HUES6 (cell line): Measurements from ENCODE around the gene AOPEP.

Source experiments
- H3K27ac ChIP-seq: 2 replicates; pipeline ENCODE4 v1.7.0; 2013; ENCODE audit warnings: low read depth, mild to moderate bottlenecking, low read length, inconsistent platforms
- H3K27me3 ChIP-seq: 2 replicates; pipeline ENCODE4 v1.6.1; 2013; ENCODE audit warnings: low read length; ENCODE audit not compliant: control insufficient read depth, insufficient read depth
- H3K36me3 ChIP-seq: 2 replicates; pipeline ENCODE4 v1.6.1; 2013; ENCODE audit warnings: low read length; ENCODE audit not compliant: control insufficient read depth, insufficient read depth
- H3K4me1 ChIP-seq: 2 replicates; pipeline ENCODE4 v1.6.1; 2013; ENCODE audit warnings: low read length; ENCODE audit not compliant: control insufficient read depth, insufficient read depth
- H3K4me3 ChIP-seq: 2 replicates; pipeline ENCODE4 v1.5.1; 2013; ENCODE audit warnings: low read depth, low read length
- H3K9ac ChIP-seq: one replicate; pipeline ENCODE4 v1.6.1; 2013; ENCODE audit warnings: mild to moderate bottlenecking, low read length
- H3K9me3 ChIP-seq: 2 replicates; pipeline ENCODE4 v1.6.1; 2013; ENCODE audit warnings: low read depth, low read length; ENCODE audit not compliant: control insufficient read depth, insufficient read depth

AOPEP gene

DNA sequence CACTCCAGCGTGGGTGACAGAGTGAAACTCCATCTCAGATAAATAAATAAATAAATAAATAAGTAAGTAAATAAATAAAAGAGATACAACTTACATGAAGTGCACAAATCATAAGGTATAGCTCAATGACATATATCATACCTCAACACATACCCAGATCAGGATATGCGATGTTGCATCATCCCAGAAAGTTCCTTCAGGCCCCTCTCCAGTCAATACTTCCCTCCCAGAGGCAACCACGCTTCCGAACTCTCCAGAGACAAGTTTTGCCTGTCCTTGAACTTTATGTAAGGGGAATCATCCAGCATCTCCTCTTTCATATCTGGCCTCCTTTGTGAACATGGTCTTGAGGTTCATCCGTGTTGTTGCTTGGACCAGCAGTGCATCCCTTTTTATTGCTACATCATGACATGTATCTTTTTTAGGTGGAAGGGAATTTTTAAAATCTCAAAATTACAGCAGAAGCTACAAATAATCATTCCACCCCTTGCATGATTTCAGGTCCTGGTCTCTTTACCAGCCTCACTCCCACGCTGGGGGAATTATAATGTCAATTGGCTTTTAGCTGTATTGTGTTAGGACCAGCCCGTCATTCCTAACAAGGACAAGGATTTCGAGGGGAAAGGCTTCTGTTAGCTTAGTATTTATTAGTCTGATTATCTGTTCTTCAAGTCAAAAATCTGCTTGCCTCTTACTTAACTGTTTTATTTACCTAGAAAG is 32.9 kb upstream of the AOPEP start:
- no peak overlapping the region for H3K4me3 ChIP-seq
- H3K36me3 ChIP-seq, result no peaks in the 10 kb centered on the region
- H3K4me1 ChIP-seq, result peaks cover 18% of the 10 kb centered on the region; the same call in 1 of the 2 replicates
- H3K27ac ChIP-seq, result no peak overlapping the region
- H3K9ac ChIP-seq, result no peak overlapping the region
- no peaks in the 10 kb centered on the region for H3K27me3 ChIP-seq
- no peaks in the 10 kb centered on the region for H3K9me3 ChIP-seq

DNA sequence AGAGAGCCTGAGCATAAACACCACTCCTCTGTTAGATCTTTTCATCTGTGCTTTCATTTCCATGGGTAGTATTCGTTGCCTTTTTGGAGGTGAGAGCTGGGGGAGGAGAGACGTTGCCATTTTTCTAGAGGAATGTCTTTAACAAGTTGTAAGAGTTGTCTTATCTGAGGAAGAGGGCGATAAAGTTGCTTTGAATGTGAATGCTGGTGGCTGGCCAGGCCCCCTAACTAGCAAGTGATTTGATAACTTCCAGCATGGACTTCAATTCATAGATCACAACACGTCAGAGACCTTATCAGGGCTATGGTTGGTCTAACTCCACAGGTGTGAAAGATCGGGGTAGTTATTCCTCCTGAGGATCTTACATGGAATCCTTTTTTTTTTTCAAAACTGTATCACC is 30.0 kb upstream of the AOPEP start:
- no peak overlapping the region for H3K4me3 ChIP-seq
- no peaks in the 10 kb centered on the region for H3K27me3 ChIP-seq
- H3K9me3 ChIP-seq, result no peaks in the 10 kb centered on the region
- H3K27ac ChIP-seq, result no peak overlapping the region
- H3K9ac ChIP-seq, result no peak overlapping the region
- H3K4me1 ChIP-seq, result peaks cover 18% of the 10 kb centered on the region; the same call in 1 of the 2 replicates
- no peaks in the 10 kb centered on the region for H3K36me3 ChIP-seq

DNA sequence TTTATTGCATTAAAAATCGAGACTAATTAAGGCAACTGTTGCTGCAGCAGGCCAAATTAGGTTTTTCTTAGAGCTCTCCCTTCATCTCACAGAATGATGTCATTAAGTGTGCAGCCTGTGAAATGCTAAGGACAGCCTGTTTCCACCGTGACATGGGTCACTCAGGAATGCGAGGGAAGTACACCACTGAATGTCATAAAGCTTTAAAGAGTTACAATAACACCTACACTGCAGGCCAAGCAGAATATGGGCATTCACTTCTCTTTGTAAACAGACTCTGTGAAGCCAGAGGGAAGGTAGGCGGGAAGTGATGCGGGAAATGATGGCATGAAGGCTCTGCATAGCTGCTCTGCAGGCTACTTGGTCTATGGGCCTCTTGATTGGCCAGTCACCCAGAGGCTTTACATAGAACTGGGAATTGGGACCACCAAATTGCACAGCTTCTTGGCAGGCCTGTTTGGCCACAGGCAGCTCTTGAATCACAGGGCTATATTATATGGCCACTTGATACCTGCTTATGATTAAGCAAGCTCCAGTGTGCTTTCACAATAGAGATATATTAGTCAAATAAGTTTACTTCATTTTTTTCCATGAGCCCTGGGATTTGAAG is 28.4 kb upstream of the AOPEP start:
- no peaks in the 10 kb centered on the region for H3K27me3 ChIP-seq
- no peaks in the 10 kb centered on the region for H3K9me3 ChIP-seq
- no peak overlapping the region for H3K9ac ChIP-seq
- no peak overlapping the region for H3K4me3 ChIP-seq
- H3K36me3 ChIP-seq, result no peaks in the 10 kb centered on the region
- H3K27ac ChIP-seq, result no peak overlapping the region
- H3K4me1 ChIP-seq, result peaks cover 18% of the 10 kb centered on the region; the same call in 1 of the 2 replicates

DNA sequence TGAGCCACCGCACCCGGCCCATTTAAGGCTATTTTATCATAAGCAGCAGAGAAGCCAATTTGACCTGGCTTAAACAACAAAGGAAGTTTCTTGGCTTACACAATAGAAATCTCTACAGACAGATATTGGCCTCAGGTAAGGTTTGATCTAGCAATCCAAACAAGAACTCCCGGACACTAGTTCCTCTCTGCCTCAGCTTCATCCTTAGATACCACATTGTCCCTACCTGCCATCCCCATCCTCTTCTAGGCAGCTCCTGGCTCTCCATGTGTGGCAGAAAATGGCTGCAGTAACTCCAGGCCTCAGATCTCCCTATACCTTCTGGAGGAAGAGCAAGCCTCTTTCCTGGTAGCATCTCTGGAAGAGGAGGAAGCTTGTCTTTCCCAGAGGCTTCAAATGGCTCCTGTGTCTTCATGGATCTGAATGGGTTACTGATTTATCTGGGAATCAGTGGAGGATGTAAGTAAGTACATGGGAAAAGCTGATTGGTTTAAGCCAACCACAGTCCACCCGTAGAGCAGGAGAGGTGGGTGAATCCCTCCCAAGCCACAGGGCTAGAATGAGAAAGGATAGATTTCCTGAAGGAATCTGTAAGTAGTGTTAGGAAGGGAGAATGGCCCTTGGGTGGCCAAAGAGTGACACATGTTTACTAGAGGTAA is 26.7 kb upstream of the AOPEP start:
- Histone ChIP-seq H3K27ac (no peak overlapping the region), H3K9ac (no peak overlapping the region), H3K27me3 (no peaks in the 10 kb centered on the region), H3K4me1 (peaks cover 11% of the 10 kb centered on the region; the same call in 1 of the 2 replicates), H3K36me3 (no peaks in the 10 kb centered on the region), H3K9me3 (no peaks in the 10 kb centered on the region), H3K4me3 (no peak overlapping the region)

DNA sequence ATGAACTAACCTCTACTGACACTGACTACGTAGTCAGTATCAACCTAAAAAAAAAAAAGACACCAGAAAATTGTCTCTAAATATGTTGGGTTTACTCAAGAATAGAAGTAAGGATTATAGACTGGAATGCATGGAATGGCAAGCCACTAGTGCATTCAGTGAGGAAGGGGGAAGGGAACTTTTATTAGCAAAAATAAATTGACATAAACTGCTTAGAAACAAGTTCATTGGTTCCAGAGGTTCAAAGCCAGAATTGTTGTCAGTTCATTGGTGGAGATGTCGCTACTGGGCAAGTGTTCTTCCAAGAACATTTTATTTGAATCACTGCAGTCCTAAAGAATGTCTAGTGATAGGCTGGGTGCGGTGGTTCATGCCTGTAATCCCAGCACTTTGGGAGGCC is 26.1 kb upstream of the AOPEP start:
- Histone ChIP-seq H3K9ac (no peak overlapping the region), H3K9me3 (no peaks in the 10 kb centered on the region), H3K4me1 (peaks cover 11% of the 10 kb centered on the region; the same call in 1 of the 2 replicates), H3K4me3 (no peak overlapping the region), H3K27ac (no peak overlapping the region), H3K27me3 (no peaks in the 10 kb centered on the region), H3K36me3 (no peaks in the 10 kb centered on the region)

DNA sequence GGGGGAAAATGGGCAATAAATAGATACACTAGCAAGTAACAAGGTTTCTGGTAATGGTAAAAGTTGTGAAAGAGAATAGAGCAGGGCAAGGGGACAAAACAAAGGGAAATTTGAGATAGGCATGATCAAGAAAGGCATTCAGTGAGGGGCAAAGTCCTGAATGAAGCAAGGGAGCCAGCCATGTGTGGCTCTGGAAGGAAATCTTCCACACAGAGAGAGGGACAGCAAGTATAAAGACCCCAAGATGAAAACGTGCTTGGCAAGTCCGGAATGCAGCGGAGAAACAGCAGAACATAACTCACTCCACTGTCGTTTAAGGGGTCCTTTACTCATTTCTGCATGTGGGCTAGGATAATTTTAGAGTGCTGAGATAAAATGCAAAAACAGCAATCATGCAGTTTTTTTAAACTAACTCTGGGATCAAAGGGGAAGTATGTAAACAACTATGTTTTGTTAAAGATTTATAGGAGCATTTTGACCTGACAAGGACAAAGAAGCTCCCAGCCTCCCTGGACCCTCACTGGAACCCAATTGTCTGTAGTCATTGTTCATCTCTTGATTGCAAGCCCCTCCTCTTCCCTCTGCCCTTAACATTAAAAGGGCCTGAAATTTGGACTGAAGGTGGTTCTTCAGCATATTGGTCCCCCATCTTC is 22.9 kb upstream of the AOPEP start:
- Histone ChIP-seq H3K9me3 (no peaks in the 10 kb centered on the region), H3K27ac (no peak overlapping the region), H3K27me3 (no peaks in the 10 kb centered on the region), H3K36me3 (no peaks in the 10 kb centered on the region), H3K9ac (no peak overlapping the region), H3K4me3 (no peak overlapping the region), H3K4me1 (no peaks in the 10 kb centered on the region)

DNA sequence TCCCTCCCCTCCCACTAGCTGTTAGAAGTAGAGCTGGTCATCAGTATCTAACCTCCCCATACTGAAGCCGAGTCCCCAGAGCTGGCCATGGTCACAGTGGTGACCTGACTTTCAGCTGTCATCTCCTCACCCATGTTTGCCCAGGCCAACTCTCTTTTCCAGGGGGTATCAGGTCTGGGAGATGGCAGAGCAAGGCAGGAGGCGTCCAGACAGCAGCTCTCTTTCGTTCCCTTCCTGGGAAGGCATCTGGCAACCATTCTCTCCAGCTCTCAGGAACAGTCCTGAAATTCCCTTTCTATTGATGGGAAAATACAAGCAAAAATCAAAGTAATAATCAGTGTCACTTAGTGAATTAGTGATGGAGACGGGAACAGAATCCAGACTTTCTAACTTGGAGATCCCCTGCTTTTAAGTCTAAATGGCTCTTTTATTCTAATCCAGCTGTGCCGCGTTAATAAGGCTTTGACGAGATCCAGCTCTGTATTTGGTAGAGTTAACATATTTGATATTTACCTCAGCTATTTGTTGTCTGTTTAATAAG is 21.3 kb upstream of the AOPEP start:
- Histone ChIP-seq H3K4me1 (no peaks in the 10 kb centered on the region), H3K36me3 (no peaks in the 10 kb centered on the region), H3K9me3 (no peaks in the 10 kb centered on the region), H3K27me3 (no peaks in the 10 kb centered on the region), H3K4me3 (no peak overlapping the region), H3K9ac (no peak overlapping the region), H3K27ac (no peak overlapping the region)

DNA sequence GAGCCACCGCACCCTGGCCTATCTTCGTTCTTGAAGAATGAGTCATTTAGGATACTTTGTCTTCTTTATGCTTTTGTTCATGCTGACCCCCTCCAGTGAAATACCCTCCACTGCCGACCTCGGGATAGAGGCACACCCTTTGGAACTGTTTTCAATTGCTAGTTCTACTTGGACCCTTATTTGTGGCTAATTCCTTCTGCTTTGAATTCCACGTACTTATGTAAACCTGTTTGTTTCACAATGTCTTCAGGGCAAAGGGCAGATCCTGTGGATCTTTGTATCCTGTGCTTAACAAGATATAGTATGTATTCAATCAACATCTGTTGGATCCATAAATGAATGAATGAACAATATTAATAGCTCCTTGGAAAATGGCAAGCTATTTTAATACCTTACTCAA is 19.6 kb upstream of the AOPEP start:
- Histone ChIP-seq H3K27ac (no peak overlapping the region), H3K9me3 (no peaks in the 10 kb centered on the region), H3K9ac (no peak overlapping the region), H3K36me3 (no peaks in the 10 kb centered on the region), H3K4me3 (no peak overlapping the region), H3K27me3 (no peaks in the 10 kb centered on the region), H3K4me1 (no peaks in the 10 kb centered on the region)

DNA sequence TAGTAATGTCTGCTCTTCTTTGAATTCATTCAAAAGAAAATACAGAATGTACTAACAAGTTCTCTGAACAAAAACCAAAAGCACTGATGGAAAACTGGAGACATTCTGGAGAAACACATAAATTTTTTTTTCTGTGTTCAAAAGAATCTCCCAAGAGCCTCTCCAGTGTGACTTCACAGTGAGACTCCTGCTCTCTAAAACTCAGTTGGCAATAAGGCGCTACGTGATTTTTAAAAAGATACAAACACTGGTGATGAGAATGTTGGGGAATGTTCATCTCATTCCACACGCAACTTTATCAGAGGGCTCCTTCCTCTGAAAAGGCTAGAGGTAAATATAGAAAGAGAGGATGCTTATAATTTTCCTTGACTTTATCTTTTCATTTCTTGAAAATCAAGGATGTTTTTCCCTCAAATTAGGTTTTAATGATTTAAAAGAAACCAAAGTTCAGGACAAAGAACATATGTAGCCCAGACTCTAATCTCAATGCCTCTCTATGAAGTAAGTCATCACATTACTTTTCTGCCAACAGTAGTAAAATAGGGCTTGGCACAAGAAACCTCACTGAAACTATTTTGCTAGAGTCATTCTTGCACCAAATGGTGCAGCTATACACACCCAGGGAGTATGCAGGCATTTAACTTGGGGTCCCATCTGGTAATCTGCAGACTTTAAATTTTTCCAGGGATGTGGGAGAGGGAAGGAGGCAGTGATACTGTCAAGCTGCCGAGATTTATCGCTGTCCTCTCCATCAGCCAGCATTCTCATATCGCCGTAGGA is 12.9 kb upstream of the AOPEP start:
- H3K27ac ChIP-seq, result no peak overlapping the region

DNA sequence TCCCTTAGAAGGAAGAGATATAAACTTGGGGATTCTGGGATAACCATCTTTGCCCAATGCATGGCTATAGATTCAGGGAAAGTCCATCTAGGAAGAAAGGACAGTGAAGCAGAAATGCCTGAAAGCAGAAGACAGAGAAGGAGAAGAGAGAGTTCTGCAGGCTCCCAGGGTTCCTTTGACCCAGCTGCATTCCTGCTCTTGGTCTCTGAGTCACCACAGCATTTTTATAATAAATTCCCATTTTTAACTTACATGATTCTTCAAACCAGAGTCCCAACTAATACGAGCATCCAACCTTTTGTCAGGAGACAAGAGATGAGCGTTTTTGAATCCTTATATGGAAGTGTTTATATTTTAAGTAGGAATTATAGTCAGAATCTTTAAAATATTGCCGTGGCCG is 12.0 kb upstream of the AOPEP start:
- no peaks in the 10 kb centered on the region for H3K4me1 ChIP-seq
- no peak overlapping the region for H3K9ac ChIP-seq
- H3K27ac ChIP-seq, result no peak overlapping the region
- H3K9me3 ChIP-seq, result no peaks in the 10 kb centered on the region
- no peaks in the 10 kb centered on the region for H3K36me3 ChIP-seq
- H3K4me3 ChIP-seq, result no peak overlapping the region
- H3K27me3 ChIP-seq, result no peaks in the 10 kb centered on the region

More for the DNA sequence above, 12.9 kb upstream of the AOPEP start:
- H3K9me3 ChIP-seq, result no peaks in the 10 kb centered on the region
- no peak overlapping the region for H3K4me3 ChIP-seq
- no peak overlapping the region for H3K9ac ChIP-seq
- no peaks in the 10 kb centered on the region for H3K36me3 ChIP-seq
- H3K4me1 ChIP-seq, result no peaks in the 10 kb centered on the region
- no peaks in the 10 kb centered on the region for H3K27me3 ChIP-seq
